ENCODE measurements around the gene PTS.
"Not testable (repeated sequence)": the region's sequence is repeated elsewhere in the genome, so short reads cannot be mapped to it uniquely, and the experiment has no call there.

PTS gene

GRCh38 chr11:112226062-112226830 lies at the start of gene PTS:
Gene PTS, plus strand, starts transcription at chr11:112226428. Its CDS starts 16 bp downstream, at chr11:112226444.
- H3K4me3 ChIP-seq (ENCODE audit: low read depth, low read length), result peak within 1 kb of the TSS; percentile 97

GRCh38 chr11:112177589-112177988 lies 48.6 kb upstream of the PTS start:
- H3K27ac ChIP-seq (ENCODE audit: low read depth, low read length), result no peak overlapping the region
- H3K27me3 ChIP-seq (ENCODE audit: control insufficient read depth, insufficient read depth, low read length), result no peaks in the 10 kb centered on the region
- no peak overlapping the region for H3K9ac ChIP-seq (ENCODE audit: low read length)
- no peaks in the 10 kb centered on the region for H3K9me3 ChIP-seq (ENCODE audit: control insufficient read depth, insufficient read depth, low read depth, low read length)
- no peaks in the 10 kb centered on the region for H3K36me3 ChIP-seq (ENCODE audit: control insufficient read depth, insufficient read depth, low read length)
- H3K4me1 ChIP-seq (ENCODE audit: control insufficient read depth, insufficient read depth, low read length), result no peaks in the 10 kb centered on the region
- no peak overlapping the region for H3K4me3 ChIP-seq (ENCODE audit: low read depth, low read length)

More at GRCh38 chr11:112226062-112226830, at the start of gene PTS:
- Histone ChIP-seq H3K27ac (ENCODE audit: low read depth, low read length) (peak within 1 kb of the TSS; percentile 74; the same call in 1 of the 2 replicates), H3K9ac (ENCODE audit: low read length) (peak within 1 kb of the TSS; percentile 92), H3K27me3 (ENCODE audit: control insufficient read depth, insufficient read depth, low read length) (peaks cover 10% of the 10 kb centered on the region; the same call in 1 of the 2 replicates), H3K4me1 (ENCODE audit: control insufficient read depth, insufficient read depth, low read length) (0 out of 2 replicates have a peak, but pooled peaks cover 3% of the 10 kb centered on the region), H3K36me3 (ENCODE audit: control insufficient read depth, insufficient read depth, low read length) (peaks cover 28% of the 10 kb centered on the region), H3K9me3 (ENCODE audit: control insufficient read depth, insufficient read depth, low read depth, low read length) (no peaks in the 10 kb centered on the region)

- Histone ChIP-seq H3K27ac (ENCODE audit: low read depth, low read length) (no peak overlapping the region), H3K4me3 (ENCODE audit: low read depth, low read length) (no peak overlapping the region), H3K36me3 (ENCODE audit: control insufficient read depth, insufficient read depth, low read length) (no peaks in the 10 kb centered on the region), H3K9ac (ENCODE audit: low read length) (no peak overlapping the region), H3K4me1 (ENCODE audit: control insufficient read depth, insufficient read depth, low read length) (no peaks in the 10 kb centered on the region), H3K9me3 (ENCODE audit: control insufficient read depth, insufficient read depth, low read depth, low read length) (no peaks in the 10 kb centered on the region), H3K27me3 (ENCODE audit: control insufficient read depth, insufficient read depth, low read length) (no peaks in the 10 kb centered on the region)
Observed at GRCh38 chr11:112178428-112178827, 47.8 kb upstream of the PTS start.

- Histone ChIP-seq H3K4me3 (ENCODE audit: low read depth, low read length) (no peak overlapping the region), H3K9me3 (ENCODE audit: control insufficient read depth, insufficient read depth, low read depth, low read length) (no peaks in the 10 kb centered on the region), H3K4me1 (ENCODE audit: control insufficient read depth, insufficient read depth, low read length) (no peaks in the 10 kb centered on the region), H3K9ac (ENCODE audit: low read length) (no peak overlapping the region), H3K27ac (ENCODE audit: low read depth, low read length) (no peak overlapping the region), H3K27me3 (ENCODE audit: control insufficient read depth, insufficient read depth, low read length) (no peaks in the 10 kb centered on the region), H3K36me3 (ENCODE audit: control insufficient read depth, insufficient read depth, low read length) (no peaks in the 10 kb centered on the region)
Observed at GRCh38 chr11:112178936-112179335, 47.3 kb upstream of the PTS start.

GRCh38 chr11:112179601-112180000 lies 46.6 kb upstream of the PTS start:
- Histone ChIP-seq H3K9ac (ENCODE audit: low read length) (no peak overlapping the region), H3K36me3 (ENCODE audit: control insufficient read depth, insufficient read depth, low read length) (no peaks in the 10 kb centered on the region), H3K9me3 (ENCODE audit: control insufficient read depth, insufficient read depth, low read depth, low read length) (no peaks in the 10 kb centered on the region), H3K27ac (ENCODE audit: low read depth, low read length) (no peak overlapping the region), H3K4me1 (ENCODE audit: control insufficient read depth, insufficient read depth, low read length) (no peaks in the 10 kb centered on the region), H3K27me3 (ENCODE audit: control insufficient read depth, insufficient read depth, low read length) (no peaks in the 10 kb centered on the region), H3K4me3 (ENCODE audit: low read depth, low read length) (no peak overlapping the region)

GRCh38 chr11:112182867-112183266 lies 43.4 kb upstream of the PTS start:
- H3K9me3 ChIP-seq (ENCODE audit: control insufficient read depth, insufficient read depth, low read depth, low read length), result no peaks in the 10 kb centered on the region
- no peak overlapping the region for H3K27ac ChIP-seq (ENCODE audit: low read depth, low read length)
- no peaks in the 10 kb centered on the region for H3K4me1 ChIP-seq (ENCODE audit: control insufficient read depth, insufficient read depth, low read length)
- no peaks in the 10 kb centered on the region for H3K27me3 ChIP-seq (ENCODE audit: control insufficient read depth, insufficient read depth, low read length)
- no peak overlapping the region for H3K9ac ChIP-seq (ENCODE audit: low read length)
- no peaks in the 10 kb centered on the region for H3K36me3 ChIP-seq (ENCODE audit: control insufficient read depth, insufficient read depth, low read length)
- no peak overlapping the region for H3K4me3 ChIP-seq (ENCODE audit: low read depth, low read length)

GRCh38 chr11:112185883-112186282 lies 40.3 kb upstream of the PTS start:
- no peaks in the 10 kb centered on the region for H3K4me1 ChIP-seq (ENCODE audit: control insufficient read depth, insufficient read depth, low read length)
- H3K4me3 ChIP-seq (ENCODE audit: low read depth, low read length), result no peak overlapping the region
- no peaks in the 10 kb centered on the region for H3K36me3 ChIP-seq (ENCODE audit: control insufficient read depth, insufficient read depth, low read length)
- no peaks in the 10 kb centered on the region for H3K9me3 ChIP-seq (ENCODE audit: control insufficient read depth, insufficient read depth, low read depth, low read length)
- no peaks in the 10 kb centered on the region for H3K27me3 ChIP-seq (ENCODE audit: control insufficient read depth, insufficient read depth, low read length)
- H3K27ac ChIP-seq (ENCODE audit: low read depth, low read length), result no peak overlapping the region
- no peak overlapping the region for H3K9ac ChIP-seq (ENCODE audit: low read length)

GRCh38 chr11:112186304-112186703 lies 39.9 kb upstream of the PTS start:
- no peaks in the 10 kb centered on the region for H3K4me1 ChIP-seq (ENCODE audit: control insufficient read depth, insufficient read depth, low read length)
- no peak overlapping the region for H3K9ac ChIP-seq (ENCODE audit: low read length)
- H3K27me3 ChIP-seq (ENCODE audit: control insufficient read depth, insufficient read depth, low read length), result no peaks in the 10 kb centered on the region
- no peak overlapping the region for H3K27ac ChIP-seq (ENCODE audit: low read depth, low read length)
- H3K4me3 ChIP-seq (ENCODE audit: low read depth, low read length), result no peak overlapping the region
- no peaks in the 10 kb centered on the region for H3K36me3 ChIP-seq (ENCODE audit: control insufficient read depth, insufficient read depth, low read length)
- H3K9me3 ChIP-seq (ENCODE audit: control insufficient read depth, insufficient read depth, low read depth, low read length), result no peaks in the 10 kb centered on the region

- not testable (repeated sequence) for H3K27me3 ChIP-seq (ENCODE audit: control insufficient read depth, insufficient read depth, low read length); H3K4me3 ChIP-seq (ENCODE audit: low read depth, low read length); H3K4me1 ChIP-seq (ENCODE audit: control insufficient read depth, insufficient read depth, low read length); H3K9ac ChIP-seq (ENCODE audit: low read length); H3K27ac ChIP-seq (ENCODE audit: low read depth, low read length); H3K36me3 ChIP-seq (ENCODE audit: control insufficient read depth, insufficient read depth, low read length); H3K9me3 ChIP-seq (ENCODE audit: control insufficient read depth, insufficient read depth, low read depth, low read length)
Observed at GRCh38 chr11:112195113-112195512, 31.1 kb upstream of the PTS start.

- H3K27ac ChIP-seq (ENCODE audit: low read depth, low read length), result no peak overlapping the region
Observed at GRCh38 chr11:112195951-112196351, 30.3 kb upstream of the PTS start.

GRCh38 chr11:112196519-112197087 lies 29.6 kb upstream of the PTS start:
- no peak overlapping the region for H3K4me3 ChIP-seq (ENCODE audit: low read depth, low read length)
- H3K4me1 ChIP-seq (ENCODE audit: control insufficient read depth, insufficient read depth, low read length), result no peaks in the 10 kb centered on the region
- no peaks in the 10 kb centered on the region for H3K27me3 ChIP-seq (ENCODE audit: control insufficient read depth, insufficient read depth, low read length)
- H3K9ac ChIP-seq (ENCODE audit: low read length), result no peak overlapping the region
- no peaks in the 10 kb centered on the region for H3K9me3 ChIP-seq (ENCODE audit: control insufficient read depth, insufficient read depth, low read depth, low read length)
- H3K27ac ChIP-seq (ENCODE audit: low read depth, low read length), result no peak overlapping the region
- no peaks in the 10 kb centered on the region for H3K36me3 ChIP-seq (ENCODE audit: control insufficient read depth, insufficient read depth, low read length)

More at GRCh38 chr11:112195951-112196351, 30.3 kb upstream of the PTS start:
- Histone ChIP-seq H3K4me1 (ENCODE audit: control insufficient read depth, insufficient read depth, low read length) (no peaks in the 10 kb centered on the region), H3K27me3 (ENCODE audit: control insufficient read depth, insufficient read depth, low read length) (no peaks in the 10 kb centered on the region), H3K9ac (ENCODE audit: low read length) (no peak overlapping the region), H3K36me3 (ENCODE audit: control insufficient read depth, insufficient read depth, low read length) (no peaks in the 10 kb centered on the region), H3K4me3 (ENCODE audit: low read depth, low read length) (no peak overlapping the region), H3K9me3 (ENCODE audit: control insufficient read depth, insufficient read depth, low read depth, low read length) (no peaks in the 10 kb centered on the region)

Data from HUES6 (cell line).